Esophagus (tissue), 2 donors: ENCODE data around the gene RHOT1. TPM values are rescaled to one million over a fixed set of nuclear protein-coding genes. Genes with fewer than 3 reads are reported as not detected.
"Not testable (repeated sequence)": the region's sequence is repeated elsewhere in the genome, so short reads cannot be mapped to it uniquely, and the experiment has no call there.

Experiments used
- H3K27ac ChIP-seq, 2 donors: one replicate each; pipeline ENCODE4 v1.5.1; 2013; ENCODE audit warnings: low read depth in 2 of 2, mild to moderate bottlenecking in 2 of 2, inconsistent platforms in 1 of 2, low read length in 1 of 2, moderate library complexity in 1 of 2
- H3K27me3 ChIP-seq, 2 donors: one replicate each; pipeline ENCODE4 v1.6.1; 2013; ENCODE audit warnings: low read length in 2 of 2, control low read depth in 1 of 2, mild to moderate bottlenecking in 1 of 2; ENCODE audit not compliant: insufficient read depth in 2 of 2, control insufficient read depth in 1 of 2
- H3K36me3 ChIP-seq, 2 donors: one replicate each; pipeline ENCODE4 v1.6.1; 2013; ENCODE audit warnings: low read length in 1 of 2; ENCODE audit not compliant: control insufficient read depth in 2 of 2, insufficient read depth in 2 of 2
- H3K4me1 ChIP-seq, 2 donors: one replicate each; pipeline ENCODE4 v1.6.1; 2013; ENCODE audit warnings: low read length in 1 of 2; ENCODE audit not compliant: control insufficient read depth in 2 of 2, insufficient read depth in 2 of 2
- H3K4me3 ChIP-seq, 2 donors: one replicate each; pipeline ENCODE4 v1.5.1; 2013; ENCODE audit warnings: low read length in 2 of 2, mild to moderate bottlenecking in 2 of 2, low read depth in 1 of 2, moderate library complexity in 1 of 2
- H3K9me3 ChIP-seq, 2 donors: one replicate each; pipeline ENCODE4 v1.6.1; 2013; ENCODE audit warnings: mild to moderate bottlenecking in 2 of 2, low read depth in 1 of 2, low read length in 1 of 2, moderate library complexity in 1 of 2; ENCODE audit not compliant: control insufficient read depth in 2 of 2, insufficient read depth in 1 of 2
- WGBS, 2 donors: extraction: QIAGEN DNeasy Blood & Tissue Kit; methylation state at CpG; one replicate each; pipeline ENCODE4 v1.1.7; 2013; 5-methylcytosine and 5-hydroxymethylcytosine counted together
- polyA plus RNA-seq, 2 donors: library from polyadenylated mRNA; stranded (reverse); fragments of 200-250 nt; gene quantifications; one replicate each; pipeline ENCODE4 v1.2.3, GENCODE V29; 2013
- donor health status: healthy with polysubstance abuse.
- donor health status: Bipolar disorder and iron deficiency.

RHOT1 gene
- polyA plus RNA-seq, 2 donors = 17.7 to 38.3 TPM

GRCh38 chr17:32120141-32120540 is 22.2 kb upstream of the RHOT1 start:
- Histone ChIP-seq H3K9me3 (no peaks in the 10 kb centered on the region), H3K4me1 (peaks cover 0 to 3% of the 10 kb centered on the region in 2 donors), H3K27me3 (no peaks in the 10 kb centered on the region), H3K27ac (no peak overlapping the region), H3K4me3 (no peak overlapping the region), H3K36me3 (no peaks in the 10 kb centered on the region)
- WGBS, 2 donors = 53 to 57% methylated on average over 4 of the region's 4 CpGs

- H3K27me3 ChIP-seq = no peaks in the 10 kb centered on the region
- H3K27ac ChIP-seq = no peak overlapping the region
- no peak overlapping the region for H3K4me3 ChIP-seq
- 86% methylated on average over 3 of the region's 3 CpGs for WGBS, 2 donors
- H3K9me3 ChIP-seq = no peaks in the 10 kb centered on the region
- H3K36me3 ChIP-seq = no peaks in the 10 kb centered on the region
- H3K4me1 ChIP-seq = peaks cover 0 to under 1% of the 10 kb centered on the region in 2 donors
Measured at GRCh38 chr17:32120716-32121115, 21.6 kb upstream of the RHOT1 start.

DNA sequence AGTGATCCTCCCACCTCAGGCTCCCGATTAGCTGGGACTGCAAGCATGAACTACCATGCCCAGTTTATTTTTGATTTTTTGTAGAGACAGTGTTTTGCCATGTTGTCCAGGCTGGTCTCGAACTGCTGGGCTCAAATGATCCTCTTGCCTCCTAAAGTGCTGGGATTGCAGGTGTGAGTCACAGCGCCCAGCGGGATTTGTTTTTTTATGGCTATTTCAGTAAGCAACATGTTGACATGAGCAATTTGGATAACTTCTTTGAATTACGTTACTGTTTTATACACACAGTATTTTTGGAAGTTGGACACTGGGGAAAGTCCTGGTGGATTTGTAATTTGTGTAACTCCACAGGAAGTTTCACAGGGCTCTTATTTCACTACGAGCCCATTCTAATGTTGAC is 18.5 kb upstream of the RHOT1 start:
- H3K4me1 ChIP-seq = no peaks in the 10 kb centered on the region
- H3K36me3 ChIP-seq = no peaks in the 10 kb centered on the region
- H3K27ac ChIP-seq = no peak overlapping the region
- H3K9me3 ChIP-seq = no peaks in the 10 kb centered on the region
- H3K4me3 ChIP-seq = no peak overlapping the region
- H3K27me3 ChIP-seq = no peaks in the 10 kb centered on the region
- 76% methylated on average over 6 of the region's 6 CpGs for WGBS, 2 donors

GRCh38 chr17:32124985-32125847 is 17.1 kb upstream of the RHOT1 start:
- Histone ChIP-seq H3K4me1 (no peaks in the 10 kb centered on the region), H3K27me3 (no peaks in the 10 kb centered on the region), H3K9me3 (no peaks in the 10 kb centered on the region), H3K27ac (no peak overlapping the region), H3K36me3 (no peaks in the 10 kb centered on the region), H3K4me3 (no peak overlapping the region)
- WGBS, 2 donors = 78 to 90% methylated on average over 13 of the region's 13 CpGs

DNA sequence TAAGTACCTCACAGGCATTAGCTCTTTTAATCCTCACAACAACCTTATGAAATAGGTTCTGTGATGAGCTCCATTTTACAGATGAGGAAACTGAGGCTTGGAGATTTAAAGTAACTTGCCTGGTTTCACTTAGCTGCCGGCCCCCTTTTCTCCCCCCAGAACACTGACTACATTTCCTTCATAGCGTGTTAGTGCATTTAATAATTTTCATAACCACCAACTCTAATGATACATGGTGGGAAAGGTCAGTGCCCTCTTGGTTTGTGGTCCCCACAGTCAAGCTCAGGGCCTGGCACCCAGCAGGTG is 16.5 kb upstream of the RHOT1 start:
- no peak overlapping the region for H3K27ac ChIP-seq
- no peak overlapping the region for H3K4me3 ChIP-seq
- no peaks in the 10 kb centered on the region for H3K36me3 ChIP-seq
- WGBS, 2 donors = 95 to 96% methylated on average over 2 of the region's 2 CpGs
- no peaks in the 10 kb centered on the region for H3K9me3 ChIP-seq
- H3K4me1 ChIP-seq = no peaks in the 10 kb centered on the region
- H3K27me3 ChIP-seq = no peaks in the 10 kb centered on the region

DNA sequence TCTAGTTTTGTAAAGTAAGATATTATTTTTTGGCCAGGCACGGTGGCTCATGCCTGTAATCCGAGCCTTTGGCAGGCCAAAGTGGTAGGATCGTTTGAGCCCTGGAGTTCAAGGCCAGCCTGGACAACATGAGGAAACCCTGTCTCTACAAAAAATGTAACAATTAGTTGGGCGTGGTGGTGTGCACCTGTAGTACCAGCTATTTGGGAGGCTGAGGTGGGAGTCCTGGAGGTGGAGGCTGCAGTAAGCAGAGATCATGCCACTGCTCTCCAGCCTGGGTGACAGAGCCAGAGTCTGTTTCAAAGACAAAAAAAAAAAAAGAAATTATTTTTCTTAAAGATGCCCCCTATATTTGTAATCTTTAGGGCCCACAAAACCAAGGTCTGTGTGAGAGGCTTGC is 16.0 kb upstream of the RHOT1 start:
- H3K27ac ChIP-seq = no peak overlapping the region
- H3K4me1 ChIP-seq = no peaks in the 10 kb centered on the region
- no peak overlapping the region for H3K4me3 ChIP-seq
- no peaks in the 10 kb centered on the region for H3K36me3 ChIP-seq
- no peaks in the 10 kb centered on the region for H3K9me3 ChIP-seq
- no peaks in the 10 kb centered on the region for H3K27me3 ChIP-seq
- 80% methylated on average over 4 of the region's 4 CpGs for WGBS, 2 donors

GRCh38 chr17:32126746-32127145 is 15.6 kb upstream of the RHOT1 start:
- Histone ChIP-seq H3K27me3 (no peaks in the 10 kb centered on the region), H3K9me3 (no peaks in the 10 kb centered on the region), H3K4me3 (no peak overlapping the region), H3K27ac (peak overlapping the region; percentile 95 to 98), H3K4me1 (no peaks in the 10 kb centered on the region), H3K36me3 (no peaks in the 10 kb centered on the region)
- WGBS, 2 donors = 96% methylated on average over 8 of the region's 8 CpGs

DNA sequence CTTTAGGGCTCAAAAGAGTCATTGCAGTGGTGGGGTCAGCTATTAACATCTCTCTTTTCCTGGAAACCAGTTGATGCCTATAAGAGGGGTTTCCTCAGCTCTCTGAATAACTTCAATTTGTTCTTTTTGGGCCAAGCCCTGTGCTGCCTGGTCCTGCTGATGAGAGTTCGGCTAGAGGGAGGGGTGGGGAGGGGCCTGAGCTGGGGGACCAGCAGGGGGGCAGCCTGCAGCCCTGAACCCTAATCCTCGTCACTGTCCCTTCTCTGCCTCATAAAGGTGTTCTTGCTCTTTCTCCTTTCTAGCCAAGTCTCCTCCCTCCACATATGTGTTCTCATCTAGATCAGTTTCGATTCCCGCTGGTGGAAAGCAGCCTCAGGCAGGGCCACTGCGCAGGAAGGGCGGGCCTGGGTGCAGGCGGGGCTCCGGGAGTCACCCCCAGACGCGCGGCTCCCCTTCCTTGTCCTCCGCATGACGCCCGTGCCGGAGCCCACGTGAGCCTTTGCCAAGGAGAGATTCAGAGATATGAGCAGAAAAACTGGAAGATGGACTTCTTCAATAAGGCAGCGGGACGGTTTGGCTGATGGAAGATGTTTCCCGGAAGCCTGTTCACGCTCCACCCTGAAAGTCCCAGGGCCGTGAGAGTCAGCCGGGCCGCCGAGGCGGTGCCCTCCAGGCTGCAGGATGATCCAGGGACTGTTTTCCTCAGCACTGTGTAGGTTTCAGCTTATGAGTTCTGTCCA is 15.0 kb upstream of the RHOT1 start:
- no peaks in the 10 kb centered on the region for H3K9me3 ChIP-seq
- no peaks in the 10 kb centered on the region for H3K4me1 ChIP-seq
- H3K4me3 ChIP-seq = peak overlapping the region; percentile 57 to 59
- H3K36me3 ChIP-seq = no peaks in the 10 kb centered on the region
- no peaks in the 10 kb centered on the region for H3K27me3 ChIP-seq
- WGBS, 2 donors = 0% methylated on average over 25 of the region's 25 CpGs
- H3K27ac ChIP-seq = peak overlapping the region; percentile 95 to 98

GRCh38 chr17:32128470-32128869 is 13.8 kb upstream of the RHOT1 start:
- H3K4me1 ChIP-seq, H3K27me3 ChIP-seq, H3K36me3 ChIP-seq, H3K9me3 ChIP-seq: not testable (repeated sequence)
- 35 to 55% methylated on average over 7 of the region's 7 CpGs for WGBS, 2 donors
- Histone ChIP-seq H3K27ac (peak overlapping the region in 1 of 2 donors; percentile 68), H3K4me3 (peak overlapping the region in 1 of 2 donors; percentile 57)
